Activated CD8-positive, alpha-beta T cell treated with anti-CD3 and anti-CD28 coated beads, Interleukin-2, amount 10 ng/mL, durations not matched to agents 7 days and 5 days (primary cell): ENCODE data around the gene SLC17A1. TPM values are rescaled to one million over a fixed set of nuclear protein-coding genes. Genes with fewer than 3 reads are reported as not detected.
"Not testable (repeated sequence)": the region's sequence is repeated elsewhere in the genome, so short reads cannot be mapped to it uniquely, and the experiment has no call there.

Experiments used
- ATAC-seq: fragments of 150-1000 bp; cut with Tn5 transposase; one replicate; pipeline ENCODE4 v1.10.0; 2021; ENCODE audit warnings: moderate library complexity
- CTCF ChIA-PET: fragments of 350-600 bp; sonication (Branson Sonifier 250); formaldehyde crosslinking; loops from one replicate; lab custom pipeline; 2021; ENCODE audit warnings: antibody characterized with exemption; lab: Charles Lee
- POLR2A ChIA-PET: fragments of 350-600 bp; sonication (Branson Sonifier 250); formaldehyde crosslinking; loops from one replicate; lab custom pipeline; 2021; ENCODE audit warnings: antibody characterized with exemption; lab: Charles Lee
- DNase-seq: peaks from one replicate; pipeline ENCODE4 v3.0.0-alpha.2; 2020
- H3K27ac Mint-ChIP-seq: one replicate; pipeline ENCODE4 v1.8.0; 2021; ENCODE audit warnings: mild to moderate bottlenecking, mixed read lengths
- H3K27me3 Mint-ChIP-seq: one replicate; pipeline ENCODE4 v1.8.0; 2021; ENCODE audit warnings: low read depth, mixed read lengths
- H3K36me3 Mint-ChIP-seq: one replicate; pipeline ENCODE4 v1.8.0; 2021; ENCODE audit warnings: low read depth, mixed read lengths
- H3K4me1 Mint-ChIP-seq: one replicate; pipeline ENCODE4 v1.8.0; 2021; ENCODE audit warnings: low read depth, mixed read lengths
- H3K4me3 Mint-ChIP-seq: one replicate; pipeline ENCODE4 v1.8.0; 2021; ENCODE audit warnings: mild to moderate bottlenecking, mixed read lengths
- H3K9me3 Mint-ChIP-seq: one replicate; pipeline ENCODE4 v1.8.0; 2022; ENCODE audit warnings: mixed read lengths; ENCODE audit not compliant: insufficient read depth
- total RNA-seq, 2 experiments: library from RNA; stranded (reverse); gene quantifications; one replicate each; pipeline ENCODE4 v1.2.3, GENCODE V29; 2021

SLC17A1 gene
- total RNA-seq, 2 experiments from 2014 or later: not detected

GRCh38 chr6:25754535-25754934 is 77.3 kb downstream of the SLC17A1 start, which contains the start of gene SLC17A4:
Gene SLC17A4 (plus strand): TSS chr6:25754742. CDS start chr6:25761963, 7,221 bp downstream.
- POLR2A ChIA-PET: no interaction called here
- H3K27me3 Mint-ChIP-seq: peaks cover 21% of the 10 kb centered on the region
- CTCF ChIA-PET: interaction anchor here (0.9 to 1.4 kb wide), 3 partner anchors 10 to 35 kb away, joined by 3 to 4 read pairs (median 4); no protein-coding TSS in a partner anchor

GRCh38 chr6:25753079-25753478 is 78.8 kb downstream of the SLC17A1 start:
- CTCF ChIA-PET: no interaction called here
- POLR2A ChIA-PET: no interaction called here
- Mint-ChIP-seq H3K36me3 (no peaks in the 10 kb centered on the region), H3K27ac (no peak overlapping the region), H3K4me1 (no peaks in the 10 kb centered on the region), H3K4me3 (no peak overlapping the region), H3K9me3 (no peaks in the 10 kb centered on the region), H3K27me3 (peaks cover 20% of the 10 kb centered on the region)
- ATAC-seq (no peak), DNase-seq (no peak)

More at GRCh38 chr6:25754535-25754934, 77.3 kb downstream of the SLC17A1 start, which contains the start of gene SLC17A4:
- Mint-ChIP-seq H3K4me1 (no peaks in the 10 kb centered on the region), H3K9me3 (no peaks in the 10 kb centered on the region), H3K36me3 (no peaks in the 10 kb centered on the region), H3K27ac (no peak within 1 kb of the TSS), H3K4me3 (no peak within 1 kb of the TSS)
- ATAC-seq: no peak
- no peak for DNase-seq

- ChIA-PET POLR2A (no interaction called here), CTCF (no interaction called here)
- no peak overlapping the region for H3K27ac Mint-ChIP-seq
- H3K9me3 Mint-ChIP-seq: no peaks in the 10 kb centered on the region
- no peak overlapping the region for H3K4me3 Mint-ChIP-seq
- peaks cover 20% of the 10 kb centered on the region for H3K27me3 Mint-ChIP-seq
- no peak for ATAC-seq
- no peaks in the 10 kb centered on the region for H3K36me3 Mint-ChIP-seq
- no peak for DNase-seq
- no peaks in the 10 kb centered on the region for H3K4me1 Mint-ChIP-seq
Measured at GRCh38 chr6:25750906-25751305, 80.9 kb downstream of the SLC17A1 start.

GRCh38 chr6:25749837-25750236 is 82.0 kb downstream of the SLC17A1 start:
- DNase-seq (no peak), ATAC-seq (no peak)
- Mint-ChIP-seq H3K36me3 (no peaks in the 10 kb centered on the region), H3K4me1 (no peaks in the 10 kb centered on the region), H3K9me3 (no peaks in the 10 kb centered on the region), H3K4me3 (no peak overlapping the region), H3K27ac (no peak overlapping the region), H3K27me3 (peaks cover 14% of the 10 kb centered on the region)
- ChIA-PET POLR2A (no interaction called here), CTCF (no interaction called here)

GRCh38 chr6:25748601-25749517 is 83.0 kb downstream of the SLC17A1 start:
- H3K4me1 Mint-ChIP-seq, H3K27ac Mint-ChIP-seq, H3K27me3 Mint-ChIP-seq, DNase-seq, H3K9me3 Mint-ChIP-seq, ATAC-seq, POLR2A ChIA-PET, H3K4me3 Mint-ChIP-seq, H3K36me3 Mint-ChIP-seq, CTCF ChIA-PET: not testable (repeated sequence)

- ChIA-PET CTCF (no interaction called here), POLR2A (no interaction called here)
- Mint-ChIP-seq H3K36me3 (no peaks in the 10 kb centered on the region), H3K27ac (no peak overlapping the region), H3K4me1 (no peaks in the 10 kb centered on the region), H3K9me3 (no peaks in the 10 kb centered on the region), H3K27me3 (peaks cover 5% of the 10 kb centered on the region), H3K4me3 (no peak overlapping the region)
- ATAC-seq (no peak), DNase-seq (no peak)
Measured at GRCh38 chr6:25748049-25748448, 83.8 kb downstream of the SLC17A1 start.

GRCh38 chr6:25747477-25747876 is 84.4 kb downstream of the SLC17A1 start:
- POLR2A ChIA-PET: no interaction called here

GRCh38 chr6:25746968-25747367 is 84.9 kb downstream of the SLC17A1 start:
- Mint-ChIP-seq H3K27me3 (peaks cover 5% of the 10 kb centered on the region), H3K4me3 (no peak overlapping the region), H3K9me3 (no peaks in the 10 kb centered on the region), H3K36me3 (no peaks in the 10 kb centered on the region), H3K4me1 (no peaks in the 10 kb centered on the region), H3K27ac (no peak overlapping the region)
- ATAC-seq: no peak
- no peak for DNase-seq
- ChIA-PET POLR2A (no interaction called here), CTCF (no interaction called here)

More at GRCh38 chr6:25747477-25747876, 84.4 kb downstream of the SLC17A1 start:
- no peaks in the 10 kb centered on the region for H3K9me3 Mint-ChIP-seq
- H3K27ac Mint-ChIP-seq: no peak overlapping the region
- H3K36me3 Mint-ChIP-seq: no peaks in the 10 kb centered on the region
- CTCF ChIA-PET: no interaction called here
- DNase-seq (no peak), ATAC-seq (no peak)
- peaks cover 5% of the 10 kb centered on the region for H3K27me3 Mint-ChIP-seq
- no peak overlapping the region for H3K4me3 Mint-ChIP-seq
- H3K4me1 Mint-ChIP-seq: no peaks in the 10 kb centered on the region

GRCh38 chr6:25745836-25746235 is 86.0 kb downstream of the SLC17A1 start:
- DNase-seq (no peak), ATAC-seq (no peak)
- CTCF ChIA-PET: interaction anchor here (1.0 kb wide), 1 partner anchor 14 kb away, joined by 3 read pairs; no protein-coding TSS in a partner anchor
- Mint-ChIP-seq H3K4me3 (no peak overlapping the region), H3K4me1 (no peaks in the 10 kb centered on the region), H3K36me3 (no peaks in the 10 kb centered on the region), H3K27ac (no peak overlapping the region), H3K27me3 (peaks cover 5% of the 10 kb centered on the region), H3K9me3 (no peaks in the 10 kb centered on the region)
- POLR2A ChIA-PET: no interaction called here

- no peaks in the 10 kb centered on the region for H3K9me3 Mint-ChIP-seq
- H3K4me1 Mint-ChIP-seq: no peaks in the 10 kb centered on the region
- no peak overlapping the region for H3K27ac Mint-ChIP-seq
- H3K36me3 Mint-ChIP-seq: no peaks in the 10 kb centered on the region
- ChIA-PET CTCF (interaction anchor here (1.3 kb wide), 1 partner anchor 26 kb away, joined by 3 read pairs; no protein-coding TSS in a partner anchor), POLR2A (no interaction called here)
- H3K27me3 Mint-ChIP-seq: peaks cover 10% of the 10 kb centered on the region
- no peak for DNase-seq
- no peak for ATAC-seq
- no peak overlapping the region for H3K4me3 Mint-ChIP-seq
Measured at GRCh38 chr6:25743868-25744267, 88.0 kb downstream of the SLC17A1 start.

- Mint-ChIP-seq H3K27ac (no peak overlapping the region), H3K9me3 (peaks cover 9% of the 10 kb centered on the region), H3K36me3 (no peaks in the 10 kb centered on the region), H3K4me3 (no peak overlapping the region), H3K27me3 (peaks cover 32% of the 10 kb centered on the region), H3K4me1 (no peaks in the 10 kb centered on the region)
- no peak for ATAC-seq
- ChIA-PET CTCF (no interaction called here), POLR2A (no interaction called here)
- no peak for DNase-seq
Measured at GRCh38 chr6:25735261-25735660, 96.6 kb downstream of the SLC17A1 start.
